Measurements from ENCODE around the gene DMD.

- TF ChIP-seq, protein P1, sequence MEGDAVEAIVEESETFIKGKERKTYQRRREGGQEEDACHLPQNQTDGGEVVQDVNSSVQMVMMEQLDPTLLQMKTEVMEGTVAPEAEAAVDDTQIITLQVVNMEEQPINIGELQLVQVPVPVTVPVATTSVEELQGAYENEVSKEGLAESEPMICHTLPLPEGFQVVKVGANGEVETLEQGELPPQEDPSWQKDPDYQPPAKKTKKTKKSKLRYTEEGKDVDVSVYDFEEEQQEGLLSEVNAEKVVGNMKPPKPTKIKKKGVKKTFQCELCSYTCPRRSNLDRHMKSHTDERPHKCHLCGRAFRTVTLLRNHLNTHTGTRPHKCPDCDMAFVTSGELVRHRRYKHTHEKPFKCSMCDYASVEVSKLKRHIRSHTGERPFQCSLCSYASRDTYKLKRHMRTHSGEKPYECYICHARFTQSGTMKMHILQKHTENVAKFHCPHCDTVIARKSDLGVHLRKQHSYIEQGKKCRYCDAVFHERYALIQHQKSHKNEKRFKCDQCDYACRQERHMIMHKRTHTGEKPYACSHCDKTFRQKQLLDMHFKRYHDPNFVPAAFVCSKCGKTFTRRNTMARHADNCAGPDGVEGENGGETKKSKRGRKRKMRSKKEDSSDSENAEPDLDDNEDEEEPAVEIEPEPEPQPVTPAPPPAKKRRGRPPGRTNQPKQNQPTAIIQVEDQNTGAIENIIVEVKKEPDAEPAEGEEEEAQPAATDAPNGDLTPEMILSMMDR (IDR thresholded peaks at IDR 0.05) = no peak
- TF ChIP-seq EZH2 (IDR thresholded peaks at IDR 0.05) = no peak
Measured at GRCh38 chrX:31435592-31435991, 1775.8 kb downstream of the DMD start.

Data from neural progenitor cell (in vitro differentiated cells).